ENCODE measurements around the gene CT45A6.
"Not testable (repeated sequence)": the region's sequence is repeated elsewhere in the genome, so short reads cannot be mapped to it uniquely, and the experiment has no call there.

The CT45A6 gene

DNA sequence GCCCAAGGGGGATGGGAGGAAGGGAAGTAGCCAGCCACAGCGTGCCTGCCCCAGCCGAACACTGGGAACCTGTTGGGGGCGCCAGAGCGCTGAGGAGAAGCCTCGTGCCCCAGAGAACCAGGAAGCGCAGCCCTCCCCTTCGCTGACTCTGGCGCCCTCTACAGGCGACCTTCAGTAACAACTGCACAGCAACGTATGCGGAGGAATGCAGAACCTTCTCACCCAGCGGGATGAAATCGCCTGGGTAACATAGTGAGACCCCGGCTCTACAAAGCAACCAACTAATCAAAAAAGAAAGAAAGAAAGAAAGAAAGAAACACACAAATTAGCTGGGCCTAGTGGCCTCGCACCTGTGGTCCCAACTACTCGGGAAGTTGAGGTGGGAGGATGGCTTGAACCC lies at the start of gene CT45A6:
TSS of gene CT45A6 (minus strand) at position 101 of the 400 bp plus-strand sequence. CDS start 3,794 bp downstream, outside the sequence.
- not testable (repeated sequence) for DNase-seq (ENCODE audit: low read depth)

GRCh38 chrX:135837180-135837579 lies 34.6 kb upstream of the CT45A6 start, which contains the start of gene CT45A7:
TSS of gene CT45A7 (minus strand) at chrX:135837280. CDS start at chrX:135833533, 3,747 bp downstream.
- DNase-seq (ENCODE audit: low read depth): not testable (repeated sequence)

- DNase-seq (ENCODE audit: low read depth): not testable (repeated sequence)
Measured at GRCh38 chrX:135819912-135820311, 17.3 kb upstream of the CT45A6 start, which contains the start of gene CT45A2. TSS of gene CT45A2 (minus strand) at chrX:135820012. CDS start at chrX:135816265, 3,747 bp downstream.

- DNase-seq (ENCODE audit: low read depth): not testable (repeated sequence)
Measured at GRCh38 chrX:135785403-135785802, 17.2 kb downstream of the CT45A6 start, which contains the start of gene CT45A5. TSS of gene CT45A5 (minus strand) at chrX:135785503. CDS start at chrX:135781729, 3,774 bp downstream.

DNA sequence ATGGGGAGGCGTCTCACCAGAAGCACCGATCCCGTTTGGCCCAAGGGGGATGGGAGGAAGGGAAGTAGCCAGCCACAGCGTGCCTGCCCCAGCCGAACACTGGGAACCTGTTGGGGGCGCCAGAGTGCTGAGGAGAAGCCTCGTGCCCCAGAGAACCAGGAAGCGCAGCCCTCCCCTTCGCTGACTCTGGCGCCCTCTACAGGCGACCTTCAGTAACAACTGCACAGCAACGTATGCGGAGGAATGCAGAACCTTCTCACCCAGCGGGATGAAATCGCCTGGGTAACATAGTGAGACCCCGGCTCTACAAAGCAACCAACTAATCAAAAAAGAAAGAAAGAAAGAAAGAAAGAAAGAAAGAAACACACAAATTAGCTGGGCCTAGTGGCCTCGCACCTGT lies 34.5 kb downstream of the CT45A6 start, which contains the start of gene CT45A3:
TSS of gene CT45A3 (minus strand) at position 101 of the 400 bp plus-strand sequence. CDS start 3,747 bp downstream, outside the sequence.
- DNase-seq (ENCODE audit: low read depth): not testable (repeated sequence)

DNA sequence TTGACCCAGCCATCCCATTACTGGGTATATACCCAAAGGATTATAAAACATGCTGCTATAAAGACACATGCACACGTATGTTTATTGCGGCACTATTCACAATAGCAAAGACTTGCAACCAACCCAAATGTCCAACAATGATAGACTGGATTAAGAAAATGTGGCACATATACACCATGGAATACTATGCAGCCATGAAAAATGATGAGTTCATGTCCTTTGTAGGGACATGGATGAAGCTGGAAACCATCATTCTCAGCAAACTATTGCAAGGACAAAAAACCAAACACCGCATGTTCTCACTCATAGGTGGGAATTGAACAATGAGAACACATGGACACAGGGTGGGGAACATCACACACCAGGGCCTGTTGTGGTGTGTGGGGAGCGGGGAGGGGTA lies 57.8 kb downstream of the CT45A6 start:
- DNase-seq (ENCODE audit: low read depth): not testable (repeated sequence)

Data from ELR (cell line).